ENCODE data around the gene CYYR1. TPM values are rescaled to one million over a fixed set of nuclear protein-coding genes. Genes with fewer than 3 reads are reported as not detected.

CYYR1 gene
- total RNA-seq, 2 experiments from 2014 or later = not detected

DNA sequence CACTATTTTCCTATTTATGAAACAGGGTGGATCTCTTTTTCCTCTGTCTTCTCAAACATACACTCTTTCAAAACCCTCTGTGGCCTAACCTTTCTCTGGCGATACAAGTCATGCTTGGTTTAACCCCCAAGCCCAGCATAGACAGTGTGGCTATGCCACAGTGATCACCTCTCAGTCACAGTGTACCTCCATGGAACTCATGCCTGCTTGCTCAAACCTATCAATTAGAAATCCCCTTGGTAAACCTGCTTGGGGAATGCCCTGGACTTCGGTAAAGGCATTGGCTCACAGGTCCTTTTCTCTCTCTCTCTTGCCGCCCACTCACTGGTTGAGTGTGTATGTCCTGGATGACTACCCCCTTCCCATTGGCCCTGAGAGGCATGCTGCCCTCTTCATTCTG lies 147.5 kb downstream of the CYYR1 start:
- Mint-ChIP-seq H3K27ac (no peak overlapping the region), H3K4me1 (no peaks in the 10 kb centered on the region), H3K27me3 (no peaks in the 10 kb centered on the region), H3K9me3 (ENCODE audit: low read depth) (no peaks in the 10 kb centered on the region), H3K4me3 (no peak overlapping the region), H3K36me3 (ENCODE audit: low read depth) (no peaks in the 10 kb centered on the region)
- peak; percentile 6 for DNase-seq
- peak; percentile 16 for ATAC-seq
- ChIA-PET CTCF (no interaction called here), POLR2A (no interaction called here)
- intact Hi-C loops (cut with DNase I, micrococcal nuclease) = no loop called here

GRCh38 chr21:26423511-26423910 lies 149.6 kb downstream of the CYYR1 start:
- no peak for ATAC-seq
- ChIA-PET POLR2A (no interaction called here), CTCF (no interaction called here)
- no peaks in the 10 kb centered on the region for H3K9me3 Mint-ChIP-seq (ENCODE audit: low read depth)
- no peaks in the 10 kb centered on the region for H3K36me3 Mint-ChIP-seq (ENCODE audit: low read depth)
- H3K27ac Mint-ChIP-seq = no peak overlapping the region
- H3K4me1 Mint-ChIP-seq = no peaks in the 10 kb centered on the region
- H3K4me3 Mint-ChIP-seq = no peak overlapping the region
- no peaks in the 10 kb centered on the region for H3K27me3 Mint-ChIP-seq
- intact Hi-C loops (cut with DNase I, micrococcal nuclease) = loop anchor here in 1 of 2 experiments (2.0 kb wide), 1 partner anchor 49 kb away; no protein-coding TSS in a partner anchor
- no peak for DNase-seq

- Mint-ChIP-seq H3K27me3 (no peaks in the 10 kb centered on the region), H3K4me3 (no peak overlapping the region), H3K36me3 (ENCODE audit: low read depth) (no peaks in the 10 kb centered on the region), H3K9me3 (ENCODE audit: low read depth) (no peaks in the 10 kb centered on the region), H3K27ac (no peak overlapping the region), H3K4me1 (no peaks in the 10 kb centered on the region)
- ChIA-PET CTCF (no interaction called here), POLR2A (no interaction called here)
- ATAC-seq (no peak), DNase-seq (no peak)
- intact Hi-C loops (cut with DNase I, micrococcal nuclease) = loop anchor here in 1 of 2 experiments (2.0 kb wide), 1 partner anchor 50 kb away; no protein-coding TSS in a partner anchor
Measured at GRCh38 chr21:26422706-26423105, 150.4 kb downstream of the CYYR1 start.

- DNase-seq (no peak), ATAC-seq (no peak)
- CTCF ChIA-PET = no interaction called here
- Mint-ChIP-seq H3K36me3 (ENCODE audit: low read depth) (no peaks in the 10 kb centered on the region), H3K4me1 (no peaks in the 10 kb centered on the region), H3K27me3 (no peaks in the 10 kb centered on the region), H3K27ac (no peak overlapping the region), H3K4me3 (no peak overlapping the region), H3K9me3 (ENCODE audit: low read depth) (no peaks in the 10 kb centered on the region)
- intact Hi-C loops (cut with DNase I, micrococcal nuclease) = loop anchor here in 1 of 2 experiments (2.0 kb wide), 1 partner anchor 51 kb away; no protein-coding TSS in a partner anchor
- POLR2A ChIA-PET = no interaction called here
Measured at GRCh38 chr21:26422138-26422537, 150.9 kb downstream of the CYYR1 start.

DNA sequence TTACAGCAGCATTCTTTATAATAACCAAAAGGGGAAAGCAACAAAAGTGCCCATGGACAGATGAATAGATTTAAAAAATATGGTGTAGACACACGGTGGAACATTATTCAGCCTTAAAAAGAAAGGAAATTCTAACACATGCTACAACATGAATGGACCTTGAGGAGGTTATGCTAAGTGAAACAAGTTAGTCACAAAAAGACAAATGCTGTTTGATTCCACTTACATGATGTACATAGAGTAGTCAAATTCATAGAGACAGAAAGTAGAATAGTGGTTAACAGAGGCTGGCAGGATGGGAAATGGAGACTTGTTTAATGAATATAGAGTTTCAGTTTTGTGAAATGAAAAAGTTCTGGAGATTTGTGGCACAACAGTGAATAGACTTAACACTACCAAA lies 151.4 kb downstream of the CYYR1 start:
- Mint-ChIP-seq H3K9me3 (ENCODE audit: low read depth) (no peaks in the 10 kb centered on the region), H3K4me3 (no peak overlapping the region), H3K27me3 (no peaks in the 10 kb centered on the region), H3K27ac (no peak overlapping the region), H3K36me3 (ENCODE audit: low read depth) (no peaks in the 10 kb centered on the region), H3K4me1 (no peaks in the 10 kb centered on the region)
- intact Hi-C loops (cut with DNase I, micrococcal nuclease) = loop anchor here in 1 of 2 experiments (2.0 kb wide), 1 partner anchor 51 kb away; no protein-coding TSS in a partner anchor
- DNase-seq (no peak), ATAC-seq (peak; percentile 47)
- POLR2A ChIA-PET = no interaction called here
- CTCF ChIA-PET = no interaction called here
